ENCODE data around the gene GPC6. TPM values are rescaled to one million over a fixed set of nuclear protein-coding genes. Genes with fewer than 3 reads are reported as not detected.

Gene GPC6
- polyA plus RNA-seq, 1 of the 3 experiments (the other 2 are of a cell fraction), result 6.7 TPM

GRCh38 chr13:94345374-94346195, 1119.0 kb downstream of the GPC6 start (continued):
- TF ChIP-seq RCOR1 (IDR thresholded peaks at IDR 0.05; ENCODE audit: low read length) (peak; percentile 37; the same call in 1 of the 2 replicates), RXRA (IDR thresholded peaks at IDR 0.05; ENCODE audit: borderline replicate concordance, low read depth) (no peak), PBX3 (IDR thresholded peaks at IDR 0.05) (no peak), FOXM1 (IDR thresholded peaks at IDR 0.05; ENCODE audit: low read depth) (no peak), TAF1 (IDR thresholded peaks at IDR 0.05; ENCODE audit: borderline replicate concordance, low read depth, low read length) (no peak), SMC3 (IDR thresholded peaks at IDR 0.05; ENCODE audit: low read depth, low read length) (peak; percentile 41), EP300 (IDR thresholded peaks at IDR 0.05; ENCODE audit: borderline replicate concordance in 1 of 2, low read depth in 1 of 2, low read length in 1 of 2) (no peak)

- no peak for DNase-seq
- 97% methylated on average over 13 of the region's 13 CpGs for WGBS (ENCODE audit: low lambda C conversion rate)
- no peaks in the 10 kb centered on the region for H3K36me3 ChIP-seq (replicated peaks in 1 of 2; ENCODE audit: control insufficient read depth in 1 of 2, insufficient read depth in 2 of 2, low read length in 1 of 2)
- no peaks in the 10 kb centered on the region for H3K9me2 ChIP-seq
- H3K4me2 ChIP-seq, result no peak overlapping the region
- no peak for TF ChIP-seq YY1 (IDR thresholded peaks at IDR 0.05; ENCODE audit: low read depth)
- TF ChIP-seq FOSL2 (IDR thresholded peaks at IDR 0.05; ENCODE audit: borderline replicate concordance, low read depth), result no peak
- TF ChIP-seq FOXM1 (IDR thresholded peaks at IDR 0.05; ENCODE audit: low read depth), result no peak
- no peak for TF ChIP-seq RFX5 (IDR thresholded peaks at IDR 0.05; ENCODE audit: low read length)
- no peak for TF ChIP-seq GATA2 (CRISPR knock-in tag; IDR thresholded peaks at IDR 0.05)
- no peak for TF ChIP-seq TCF12 (IDR thresholded peaks at IDR 0.05)
- TF ChIP-seq EZH2phosphoT487 (IDR thresholded peaks at IDR 0.05; ENCODE audit: borderline replicate concordance, low read depth), result no peak
- no peak for TF ChIP-seq RXRA (IDR thresholded peaks at IDR 0.05; ENCODE audit: borderline replicate concordance, low read depth)
- no peak for TF ChIP-seq RAD21 (IDR thresholded peaks at IDR 0.05; ENCODE audit: low read length)
- TF ChIP-seq CHD2 (IDR thresholded peaks at IDR 0.05; ENCODE audit: low read length, partially characterized antibody), result no peak
- H3F3A ChIP-seq (replicated peaks; ENCODE audit: insufficient read depth), result peaks cover 6% of the 10 kb centered on the region
- H3K27me3 ChIP-seq (ENCODE audit: insufficient read depth), result no peaks in the 10 kb centered on the region
- no peak overlapping the region for H3K27ac ChIP-seq (ENCODE audit: low read depth in 2 of 2, low read length in 1 of 2)
- H4K20me1 ChIP-seq (ENCODE audit: insufficient read depth), result no peaks in the 10 kb centered on the region
- ChIA-PET CTCF (interaction anchor here (0.9 to 2.3 kb wide), 4 partner anchors 10 to 1097 kb away, joined by 3 to 6 read pairs (median 4); no protein-coding TSS in a partner anchor), POLR2A (no interaction called here)
- H3K9ac ChIP-seq, result no peak overlapping the region
- H3K4me1 ChIP-seq (ENCODE audit: control insufficient read depth in 1 of 2, insufficient read depth in 2 of 2, low read depth in 1 of 2, low read length in 1 of 2), result peaks cover 22 to 33% of the 10 kb centered on the region in 2 experiments
- H3K4me3 ChIP-seq (ENCODE audit: low read depth in 2 of 2, low read length in 1 of 2), result no peak overlapping the region
- no peaks in the 10 kb centered on the region for H3K79me2 ChIP-seq (ENCODE audit: insufficient read depth)
- no peak overlapping the region for H2AFZ ChIP-seq (ENCODE audit: low read depth)
- H3K9me3 ChIP-seq, result no peaks in the 10 kb centered on the region
Measured at GRCh38 chr13:94346261-94347019, 1119.8 kb downstream of the GPC6 start.
